ENCODE measurements around the gene KCNJ6.

KCNJ6 gene, protein sequence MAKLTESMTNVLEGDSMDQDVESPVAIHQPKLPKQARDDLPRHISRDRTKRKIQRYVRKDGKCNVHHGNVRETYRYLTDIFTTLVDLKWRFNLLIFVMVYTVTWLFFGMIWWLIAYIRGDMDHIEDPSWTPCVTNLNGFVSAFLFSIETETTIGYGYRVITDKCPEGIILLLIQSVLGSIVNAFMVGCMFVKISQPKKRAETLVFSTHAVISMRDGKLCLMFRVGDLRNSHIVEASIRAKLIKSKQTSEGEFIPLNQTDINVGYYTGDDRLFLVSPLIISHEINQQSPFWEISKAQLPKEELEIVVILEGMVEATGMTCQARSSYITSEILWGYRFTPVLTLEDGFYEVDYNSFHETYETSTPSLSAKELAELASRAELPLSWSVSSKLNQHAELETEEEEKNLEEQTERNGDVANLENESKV

GRCh38 chr21:37916310-37917051, at the start of gene KCNJ6:
TSS of gene KCNJ6 (minus strand) at chr21:37916457. CDS start at chr21:37840682, 75,775 bp downstream.
- H3K4me1 ChIP-seq (ENCODE audit: insufficient read depth, poor library complexity, severe bottlenecking): peaks cover 10% of the 10 kb centered on the region
- peak; percentile 90 for TF ChIP-seq CTCF (IDR thresholded peaks at IDR 0.05; ENCODE audit: poor library complexity, severe bottlenecking)
- H3K9me3 ChIP-seq (ENCODE audit: severe bottlenecking): no peaks in the 10 kb centered on the region
- H3K4me3 ChIP-seq (ENCODE audit: severe bottlenecking): peak within 1 kb of the TSS; percentile 33
- H3K27me3 ChIP-seq (ENCODE audit: insufficient read depth, poor library complexity, severe bottlenecking): peaks cover 10% of the 10 kb centered on the region
- DNase-seq (ENCODE audit: low spot score) (no peak), ATAC-seq (ENCODE audit: low read depth) (peak; percentile 68)
- H3K36me3 ChIP-seq (ENCODE audit: low read depth): no peaks in the 10 kb centered on the region
- H3K27ac ChIP-seq (ENCODE audit: poor library complexity, severe bottlenecking): peak within 1 kb of the TSS; percentile 13

- no peak for TF ChIP-seq CTCF (IDR thresholded peaks at IDR 0.05; ENCODE audit: poor library complexity, severe bottlenecking)
- DNase-seq (ENCODE audit: low spot score): no peak
Measured at GRCh38 chr21:37965088-37965805, 49.0 kb upstream of the KCNJ6 start.

DNA sequence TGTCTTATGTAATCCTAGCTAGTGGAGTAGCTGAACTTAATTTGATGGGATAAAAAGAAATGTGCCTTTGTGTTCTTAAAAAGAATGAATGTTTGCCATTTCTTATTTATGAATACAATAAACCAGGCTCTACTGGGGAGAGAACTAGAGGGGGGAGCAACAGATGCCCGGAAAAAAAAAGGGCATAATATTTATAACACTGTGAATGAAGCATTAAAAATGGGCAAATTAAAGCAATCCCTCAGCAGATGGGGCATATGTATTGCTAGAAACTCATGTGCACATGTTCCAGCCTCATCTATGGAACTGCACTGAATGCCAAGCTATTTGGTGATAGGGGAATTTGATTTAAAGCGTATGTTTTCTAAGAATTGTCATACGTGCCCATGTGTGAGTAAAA, 42.3 kb upstream of the KCNJ6 start:
- no peak for TF ChIP-seq CTCF (IDR thresholded peaks at IDR 0.05; ENCODE audit: poor library complexity, severe bottlenecking)
- no peaks in the 10 kb centered on the region for H3K9me3 ChIP-seq (ENCODE audit: severe bottlenecking)
- no peak overlapping the region for H3K27ac ChIP-seq (ENCODE audit: poor library complexity, severe bottlenecking)
- no peak overlapping the region for H3K4me3 ChIP-seq (ENCODE audit: severe bottlenecking)
- no peaks in the 10 kb centered on the region for H3K4me1 ChIP-seq (ENCODE audit: insufficient read depth, poor library complexity, severe bottlenecking)
- H3K27me3 ChIP-seq (ENCODE audit: insufficient read depth, poor library complexity, severe bottlenecking): no peaks in the 10 kb centered on the region
- DNase-seq (ENCODE audit: low spot score): no peak
- H3K36me3 ChIP-seq (ENCODE audit: low read depth): no peaks in the 10 kb centered on the region
- ATAC-seq (ENCODE audit: low read depth): no peak

More at GRCh38 chr21:37965088-37965805, 49.0 kb upstream of the KCNJ6 start:
- Histone ChIP-seq H3K9me3 (ENCODE audit: severe bottlenecking) (no peaks in the 10 kb centered on the region), H3K4me3 (ENCODE audit: severe bottlenecking) (no peak overlapping the region), H3K4me1 (ENCODE audit: insufficient read depth, poor library complexity, severe bottlenecking) (no peaks in the 10 kb centered on the region), H3K36me3 (ENCODE audit: low read depth) (no peaks in the 10 kb centered on the region), H3K27ac (ENCODE audit: poor library complexity, severe bottlenecking) (no peak overlapping the region), H3K27me3 (ENCODE audit: insufficient read depth, poor library complexity, severe bottlenecking) (no peaks in the 10 kb centered on the region)
- no peak for ATAC-seq (ENCODE audit: low read depth)

DNA sequence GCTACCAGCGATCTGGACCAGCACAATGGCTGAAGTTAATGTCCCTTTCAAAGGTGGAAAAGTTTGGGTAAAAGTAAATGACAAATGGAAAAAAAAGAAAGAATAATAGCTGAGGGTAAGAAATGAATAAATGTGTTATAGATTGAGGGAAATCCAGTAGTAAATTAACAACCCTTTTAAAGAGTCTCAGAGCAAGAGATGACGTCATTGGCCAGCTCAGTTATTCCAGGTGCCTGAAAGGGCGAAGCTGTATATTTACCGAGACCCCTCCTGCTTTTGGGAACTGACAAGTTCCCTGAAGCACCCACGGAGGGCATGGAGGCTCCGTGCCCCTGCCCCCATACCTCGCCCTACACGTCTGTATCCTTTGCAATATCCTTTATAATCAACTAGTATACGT, 40.5 kb upstream of the KCNJ6 start:
- no peaks in the 10 kb centered on the region for H3K36me3 ChIP-seq (ENCODE audit: low read depth)
- DNase-seq (ENCODE audit: low spot score) (no peak), ATAC-seq (ENCODE audit: low read depth) (no peak)
- TF ChIP-seq CTCF (IDR thresholded peaks at IDR 0.05; ENCODE audit: poor library complexity, severe bottlenecking): no peak
- H3K4me1 ChIP-seq (ENCODE audit: insufficient read depth, poor library complexity, severe bottlenecking): no peaks in the 10 kb centered on the region
- no peaks in the 10 kb centered on the region for H3K27me3 ChIP-seq (ENCODE audit: insufficient read depth, poor library complexity, severe bottlenecking)
- H3K9me3 ChIP-seq (ENCODE audit: severe bottlenecking): no peaks in the 10 kb centered on the region
- no peak overlapping the region for H3K27ac ChIP-seq (ENCODE audit: poor library complexity, severe bottlenecking)
- H3K4me3 ChIP-seq (ENCODE audit: severe bottlenecking): no peak overlapping the region

Data from RWPE2 (cell line).